ENCODE results near the gene NOL4L. TPM values are rescaled to one million over a fixed set of nuclear protein-coding genes. Genes with fewer than 3 reads are reported as not detected.

The NOL4L gene
- total and polyA plus RNA-seq, 7 donors = 0.61 to 2.7 (median 1.3) TPM

GRCh38 chr20:32438331-32438858 is 146.7 kb downstream of the NOL4L start:
- H3K4me1 ChIP-seq = peaks cover 5% of the 10 kb centered on the region
- H3K36me3 ChIP-seq (ENCODE audit: insufficient read depth in 1 of 2, low read depth in 1 of 2) = peaks cover 16 to 85% of the 10 kb centered on the region in 2 donors
- no peak for TF ChIP-seq CTCF (IDR thresholded peaks at IDR 0.05)
- no peak overlapping the region for H3K4me3 ChIP-seq
- no peaks in the 10 kb centered on the region for H3K9me3 ChIP-seq
- no peak for DNase-seq
- H3K27ac ChIP-seq = no peak overlapping the region
- no peak for ATAC-seq
- no peaks in the 10 kb centered on the region for H3K27me3 ChIP-seq (ENCODE audit: insufficient read depth in 3 of 3, low read length in 2 of 3)
- intact Hi-C loops (cut with DNase I) = no loop called here
- 86 to 88% (median 88%) methylated on average over 8 of the region's 8 CpGs for WGBS, 3 donors

- ATAC-seq = no peak
- 76% methylated on average over 5 of the region's 5 CpGs for WGBS, 3 donors
These were observed 147.6 kb downstream of the NOL4L start for GRCh38 chr20:32437391-32438074.

GRCh38 chr20:32436968-32437367 is 148.2 kb downstream of the NOL4L start:
- no peak overlapping the region for H3K4me3 ChIP-seq
- H3K36me3 ChIP-seq (ENCODE audit: insufficient read depth in 1 of 2, low read depth in 1 of 2) = peaks cover 23 to 91% of the 10 kb centered on the region in 2 donors
- no peaks in the 10 kb centered on the region for H3K27me3 ChIP-seq (ENCODE audit: insufficient read depth in 3 of 3, low read length in 2 of 3)
- no peaks in the 10 kb centered on the region for H3K9me3 ChIP-seq
- ATAC-seq (no peak), DNase-seq (no peak)
- H3K4me1 ChIP-seq = peaks cover 5% of the 10 kb centered on the region
- no peak overlapping the region for H3K27ac ChIP-seq
- WGBS, 3 donors = 94 to 97% (median 97%) methylated on average over 7 of the region's 7 CpGs
- intact Hi-C loops (cut with DNase I) = no loop called here
- no peak for TF ChIP-seq CTCF (IDR thresholded peaks at IDR 0.05)

More at GRCh38 chr20:32437391-32438074, 147.6 kb downstream of the NOL4L start:
- no peak for DNase-seq
- Histone ChIP-seq H3K27me3 (ENCODE audit: insufficient read depth in 3 of 3, low read length in 2 of 3) (no peaks in the 10 kb centered on the region), H3K27ac (no peak overlapping the region), H3K36me3 (ENCODE audit: insufficient read depth in 1 of 2, low read depth in 1 of 2) (peaks cover 19 to 87% of the 10 kb centered on the region in 2 donors), H3K4me1 (peaks cover 5% of the 10 kb centered on the region), H3K9me3 (no peaks in the 10 kb centered on the region), H3K4me3 (no peak overlapping the region)
- TF ChIP-seq CTCF (IDR thresholded peaks at IDR 0.05) = no peak
- intact Hi-C loops (cut with DNase I) = no loop called here

GRCh38 chr20:32436142-32436861 is 148.8 kb downstream of the NOL4L start:
- H3K36me3 ChIP-seq (ENCODE audit: insufficient read depth in 1 of 2, low read depth in 1 of 2) = peaks cover 23 to 92% of the 10 kb centered on the region in 2 donors
- no peaks in the 10 kb centered on the region for H3K27me3 ChIP-seq (ENCODE audit: insufficient read depth in 3 of 3, low read length in 2 of 3)
- H3K27ac ChIP-seq = no peak overlapping the region
- DNase-seq (no peak), ATAC-seq (no peak)
- H3K9me3 ChIP-seq = no peaks in the 10 kb centered on the region
- WGBS, 3 donors = 93 to 96% (median 95%) methylated on average over 11 of the region's 11 CpGs
- intact Hi-C loops (cut with DNase I) = no loop called here
- H3K4me1 ChIP-seq = peaks cover 5% of the 10 kb centered on the region
- H3K4me3 ChIP-seq = no peak overlapping the region
- no peak for TF ChIP-seq CTCF (IDR thresholded peaks at IDR 0.05)
